ENCODE data around the gene ITGBL1.

ITGBL1 gene

DNA sequence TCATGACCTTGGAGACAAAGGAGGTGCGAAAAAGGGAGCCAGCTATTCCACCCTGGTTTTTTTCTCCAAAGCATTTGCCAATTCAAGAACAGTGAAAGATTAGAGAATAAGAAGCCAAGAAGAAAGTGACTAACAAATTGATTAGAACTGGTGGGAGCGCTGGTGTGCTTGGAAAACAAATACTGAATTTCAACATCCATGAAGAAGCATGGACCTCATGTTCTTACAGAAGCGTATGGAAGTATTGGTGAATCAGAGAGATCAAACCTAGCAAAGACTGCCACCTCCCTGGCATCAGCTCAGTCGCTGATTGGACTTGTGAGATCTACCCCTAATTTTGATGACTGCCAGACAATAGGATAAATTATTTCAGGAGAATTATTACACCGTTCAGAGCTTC, 195.3 kb downstream of the ITGBL1 start:
- no peak overlapping the region for H2BK120ac ChIP-seq (ENCODE audit: low read depth, low read length)
- H3K27ac ChIP-seq (ENCODE audit: low read length, poor library complexity, severe bottlenecking), result no peak overlapping the region
- no peak overlapping the region for H4K8ac ChIP-seq (ENCODE audit: low read length)
- no peaks in the 10 kb centered on the region for H3K9me3 ChIP-seq (ENCODE audit: control insufficient read depth, low read length)
- no peak overlapping the region for H3K9ac ChIP-seq (ENCODE audit: low read length)
- no peak for DNase-seq
- H3K79me1 ChIP-seq (replicated peaks; ENCODE audit: low read length, poor library complexity, severe bottlenecking), result no peaks in the 10 kb centered on the region
- H2BK15ac ChIP-seq (ENCODE audit: low read depth, poor library complexity, severe bottlenecking), result no peak overlapping the region
- no peak overlapping the region for H4K91ac ChIP-seq (ENCODE audit: low read length)
- no peaks in the 10 kb centered on the region for H3K27me3 ChIP-seq (ENCODE audit: control insufficient read depth in 1 of 2, insufficient read depth in 1 of 2, low read length in 2 of 2)
- no peak overlapping the region for H2BK5ac ChIP-seq (ENCODE audit: low read depth, low read length, poor library complexity, severe bottlenecking)
- H3K4me2 ChIP-seq (ENCODE audit: low read length, poor library complexity, severe bottlenecking), result no peak overlapping the region
- H3K4ac ChIP-seq (ENCODE audit: low read depth in 1 of 2, low read length in 2 of 2), result no peak overlapping the region
- no peak overlapping the region for H2AK5ac ChIP-seq (ENCODE audit: low read length, severe bottlenecking)
- H2BK12ac ChIP-seq (ENCODE audit: low read length in 2 of 2), result no peak overlapping the region
- no peak overlapping the region for H2AFZ ChIP-seq (ENCODE audit: low read depth, low read length)
- H3K4me1 ChIP-seq (ENCODE audit: control insufficient read depth, insufficient read depth, low read depth, low read length), result peaks cover 1% of the 10 kb centered on the region
- no peak overlapping the region for H3K18ac ChIP-seq (ENCODE audit: low read depth in 1 of 2, low read length in 2 of 2)
- H3K23ac ChIP-seq (ENCODE audit: low read length in 2 of 2), result no peak overlapping the region
- WGBS, result 100% methylated on average over 3 of the region's 5 CpGs
- H3K4me3 ChIP-seq (ENCODE audit: insufficient read depth in 1 of 2, low read depth in 1 of 2, low read length in 2 of 2), result no peak overlapping the region
- no peak overlapping the region for H3K14ac ChIP-seq (ENCODE audit: low read length in 2 of 2)
- H3K36me3 ChIP-seq (ENCODE audit: control insufficient read depth in 1 of 2, insufficient read depth in 2 of 2, low read depth in 1 of 2, low read length in 2 of 2), result no peaks in the 10 kb centered on the region

DNA sequence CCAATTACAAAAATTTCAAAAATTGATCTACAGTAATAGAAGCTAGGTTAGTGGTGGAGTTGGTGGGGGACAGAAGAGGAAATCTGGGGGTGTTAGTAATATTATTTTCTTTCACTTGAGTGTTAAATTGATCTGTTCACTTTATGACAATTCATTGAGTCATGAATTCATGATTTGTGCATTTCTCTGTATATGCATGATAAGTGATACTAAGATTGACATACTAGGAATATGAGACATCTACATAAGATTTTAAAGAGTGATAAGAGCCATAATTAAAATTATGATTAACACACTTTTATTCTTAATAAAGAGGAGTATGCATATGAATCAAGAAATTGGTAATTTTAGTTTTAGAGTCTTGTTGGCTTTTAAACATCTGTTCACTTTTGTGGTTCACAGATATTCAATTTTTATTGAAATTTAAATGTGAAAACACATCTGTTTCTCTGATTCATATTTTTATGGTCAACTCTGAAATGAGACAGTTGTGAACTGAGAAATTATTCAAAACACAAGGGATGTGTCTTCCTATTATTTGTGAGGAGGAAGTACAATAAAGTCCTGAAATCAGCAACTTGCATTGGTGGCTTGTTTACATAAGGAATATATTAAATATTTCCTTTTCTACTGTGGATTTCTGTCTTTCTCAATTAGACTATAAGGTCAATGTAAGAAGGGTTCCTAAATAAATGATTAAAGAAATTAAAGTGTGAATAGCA, 196.5 kb downstream of the ITGBL1 start:
- H2AK5ac ChIP-seq (ENCODE audit: low read length, severe bottlenecking), result no peak overlapping the region
- no peak overlapping the region for H3K4me3 ChIP-seq (ENCODE audit: insufficient read depth in 1 of 2, low read depth in 1 of 2, low read length in 2 of 2)
- no peak overlapping the region for H3K9ac ChIP-seq (ENCODE audit: low read length)
- H2BK15ac ChIP-seq (ENCODE audit: low read depth, poor library complexity, severe bottlenecking), result no peak overlapping the region
- no peak overlapping the region for H3K27ac ChIP-seq (ENCODE audit: low read length, poor library complexity, severe bottlenecking)
- H3K14ac ChIP-seq (ENCODE audit: low read length in 2 of 2), result no peak overlapping the region
- H3K4me2 ChIP-seq (ENCODE audit: low read length, poor library complexity, severe bottlenecking), result no peak overlapping the region
- no peak overlapping the region for H2BK120ac ChIP-seq (ENCODE audit: low read depth, low read length)
- no peak overlapping the region for H2BK12ac ChIP-seq (ENCODE audit: low read length in 2 of 2)
- no peak for DNase-seq
- no peak overlapping the region for H4K8ac ChIP-seq (ENCODE audit: low read length)
- H3K4ac ChIP-seq (ENCODE audit: low read depth in 1 of 2, low read length in 2 of 2), result no peak overlapping the region
- no peak overlapping the region for H2AFZ ChIP-seq (ENCODE audit: low read depth, low read length)
- no peak overlapping the region for H3K23ac ChIP-seq (ENCODE audit: low read length in 2 of 2)
- no peak overlapping the region for H2BK5ac ChIP-seq (ENCODE audit: low read depth, low read length, poor library complexity, severe bottlenecking)
- no peak overlapping the region for H4K91ac ChIP-seq (ENCODE audit: low read length)
- no peak overlapping the region for H3K18ac ChIP-seq (ENCODE audit: low read depth in 1 of 2, low read length in 2 of 2)
- no peaks in the 10 kb centered on the region for H3K4me1 ChIP-seq (ENCODE audit: control insufficient read depth, insufficient read depth, low read depth, low read length)
- H3K27me3 ChIP-seq (ENCODE audit: control insufficient read depth in 1 of 2, insufficient read depth in 1 of 2, low read length in 2 of 2), result no peaks in the 10 kb centered on the region
- H3K36me3 ChIP-seq (ENCODE audit: control insufficient read depth in 1 of 2, insufficient read depth in 2 of 2, low read depth in 1 of 2, low read length in 2 of 2), result no peaks in the 10 kb centered on the region
- no peaks in the 10 kb centered on the region for H3K9me3 ChIP-seq (ENCODE audit: control insufficient read depth, low read length)
- H3K79me1 ChIP-seq (replicated peaks; ENCODE audit: low read length, poor library complexity, severe bottlenecking), result no peaks in the 10 kb centered on the region

GRCh38 chr13:101649488-101650126, 197.1 kb downstream of the ITGBL1 start:
- Histone ChIP-seq H2BK12ac (ENCODE audit: low read length in 2 of 2) (no peak overlapping the region), H2AFZ (ENCODE audit: low read depth, low read length) (no peak overlapping the region), H3K23ac (ENCODE audit: low read length in 2 of 2) (no peak overlapping the region), H4K8ac (ENCODE audit: low read length) (no peak overlapping the region), H3K4me2 (ENCODE audit: low read length, poor library complexity, severe bottlenecking) (no peak overlapping the region), H3K36me3 (ENCODE audit: control insufficient read depth in 1 of 2, insufficient read depth in 2 of 2, low read depth in 1 of 2, low read length in 2 of 2) (no peaks in the 10 kb centered on the region), H3K9ac (ENCODE audit: low read length) (no peak overlapping the region), H2AK5ac (ENCODE audit: low read length, severe bottlenecking) (no peak overlapping the region), H3K18ac (ENCODE audit: low read depth in 1 of 2, low read length in 2 of 2) (no peak overlapping the region), H3K79me1 (replicated peaks; ENCODE audit: low read length, poor library complexity, severe bottlenecking) (no peaks in the 10 kb centered on the region), H3K4me3 (ENCODE audit: insufficient read depth in 1 of 2, low read depth in 1 of 2, low read length in 2 of 2) (no peak overlapping the region), H3K27me3 (ENCODE audit: control insufficient read depth in 1 of 2, insufficient read depth in 1 of 2, low read length in 2 of 2) (no peaks in the 10 kb centered on the region), H3K14ac (ENCODE audit: low read length in 2 of 2) (no peak overlapping the region), H3K27ac (ENCODE audit: low read length, poor library complexity, severe bottlenecking) (no peak overlapping the region), H2BK5ac (ENCODE audit: low read depth, low read length, poor library complexity, severe bottlenecking) (no peak overlapping the region), H3K9me3 (ENCODE audit: control insufficient read depth, low read length) (no peaks in the 10 kb centered on the region), H3K4ac (ENCODE audit: low read depth in 1 of 2, low read length in 2 of 2) (no peak overlapping the region), H2BK15ac (ENCODE audit: low read depth, poor library complexity, severe bottlenecking) (no peak overlapping the region), H2BK120ac (ENCODE audit: low read depth, low read length) (no peak overlapping the region), H4K91ac (ENCODE audit: low read length) (no peak overlapping the region), H3K4me1 (ENCODE audit: control insufficient read depth, insufficient read depth, low read depth, low read length) (no peaks in the 10 kb centered on the region)
- DNase-seq, result peak; percentile 60
- WGBS, result 83% methylated on average over 4 of the region's 4 CpGs

GRCh38 chr13:101654883-101655282, 202.4 kb downstream of the ITGBL1 start:
- Histone ChIP-seq H3K27me3 (ENCODE audit: control insufficient read depth in 1 of 2, insufficient read depth in 1 of 2, low read length in 2 of 2) (no peaks in the 10 kb centered on the region), H2AK5ac (ENCODE audit: low read length, severe bottlenecking) (no peak overlapping the region), H3K18ac (ENCODE audit: low read depth in 1 of 2, low read length in 2 of 2) (no peak overlapping the region), H3K36me3 (ENCODE audit: control insufficient read depth in 1 of 2, insufficient read depth in 2 of 2, low read depth in 1 of 2, low read length in 2 of 2) (no peaks in the 10 kb centered on the region), H3K4me3 (ENCODE audit: insufficient read depth in 1 of 2, low read depth in 1 of 2, low read length in 2 of 2) (no peak overlapping the region), H3K9ac (ENCODE audit: low read length) (no peak overlapping the region), H2BK5ac (ENCODE audit: low read depth, low read length, poor library complexity, severe bottlenecking) (no peak overlapping the region), H3K4ac (ENCODE audit: low read depth in 1 of 2, low read length in 2 of 2) (no peak overlapping the region), H2BK120ac (ENCODE audit: low read depth, low read length) (no peak overlapping the region), H3K9me3 (ENCODE audit: control insufficient read depth, low read length) (no peaks in the 10 kb centered on the region), H3K4me1 (ENCODE audit: control insufficient read depth, insufficient read depth, low read depth, low read length) (no peaks in the 10 kb centered on the region), H4K91ac (ENCODE audit: low read length) (no peak overlapping the region), H4K8ac (ENCODE audit: low read length) (no peak overlapping the region), H2BK12ac (ENCODE audit: low read length in 2 of 2) (no peak overlapping the region), H3K23ac (ENCODE audit: low read length in 2 of 2) (no peak overlapping the region), H3K4me2 (ENCODE audit: low read length, poor library complexity, severe bottlenecking) (no peak overlapping the region), H2AFZ (ENCODE audit: low read depth, low read length) (no peak overlapping the region), H3K79me1 (replicated peaks; ENCODE audit: low read length, poor library complexity, severe bottlenecking) (no peaks in the 10 kb centered on the region), H2BK15ac (ENCODE audit: low read depth, poor library complexity, severe bottlenecking) (no peak overlapping the region), H3K14ac (ENCODE audit: low read length in 2 of 2) (no peak overlapping the region), H3K27ac (ENCODE audit: low read length, poor library complexity, severe bottlenecking) (no peak overlapping the region)
- 82% methylated on average over 4 of the region's 4 CpGs for WGBS
- DNase-seq, result no peak
